ENCODE results near the gene YIPF2.

YIPF2 gene

DNA sequence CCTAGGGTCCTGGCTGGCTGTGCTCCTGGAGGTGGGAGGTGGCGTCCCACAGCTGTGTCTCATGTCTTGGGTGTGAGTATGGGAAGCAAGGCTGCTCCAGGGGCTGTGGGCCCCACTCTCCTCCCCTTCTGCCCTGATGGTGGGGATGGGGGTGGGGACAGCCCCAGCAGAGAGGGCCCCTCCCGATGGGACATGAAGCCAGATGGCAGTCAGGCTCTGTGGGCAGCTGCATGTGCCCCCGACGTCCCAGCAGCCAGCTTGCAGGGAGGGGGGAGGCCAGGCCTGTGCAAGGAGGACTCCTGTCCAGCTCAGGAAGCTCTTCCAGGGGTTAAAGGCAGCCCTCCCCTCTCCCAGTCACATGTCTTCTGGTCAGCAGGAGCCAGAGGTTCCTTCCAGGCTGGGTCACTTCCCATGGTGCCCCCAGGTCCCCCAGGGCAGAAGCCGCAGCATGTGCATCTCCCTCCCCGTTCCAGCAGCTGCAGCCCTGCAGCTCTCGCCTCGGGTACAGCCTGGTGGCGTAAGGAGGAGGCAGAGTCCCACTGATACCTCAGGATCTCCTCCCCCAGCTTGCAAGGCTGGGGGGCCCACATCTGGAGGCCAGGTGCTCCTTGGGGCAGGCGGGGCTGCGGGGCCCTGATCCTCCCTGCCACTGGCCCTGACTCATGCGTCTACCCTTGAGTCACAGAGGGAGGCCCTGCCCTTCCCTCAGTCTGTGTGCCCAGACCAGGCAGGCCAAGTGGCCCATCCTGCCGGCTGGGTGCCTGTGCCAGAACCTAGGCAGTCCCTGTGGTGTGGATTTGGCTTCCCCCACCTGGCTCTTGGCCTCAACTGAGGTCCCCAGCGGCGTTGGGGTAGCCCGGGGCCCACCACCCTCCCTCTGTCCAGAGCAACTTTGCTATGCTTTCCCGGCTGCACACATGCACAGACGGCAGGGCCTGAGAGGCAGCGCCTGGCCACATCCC, 13.0 kb downstream of the YIPF2 start:
- no peak for ATAC-seq (replicated peaks; ENCODE audit: extremely low read depth, poor library complexity, severe bottlenecking)
- Mint-ChIP-seq H3K36me3 (ENCODE audit: insufficient read depth) (peaks cover 14% of the 10 kb centered on the region), H3K27me3 (no peaks in the 10 kb centered on the region), H3K4me3 (no peak overlapping the region), H3K4me1 (no peaks in the 10 kb centered on the region), H3K27ac (ENCODE audit: low read depth) (no peak overlapping the region), H3K9me3 (no peaks in the 10 kb centered on the region)
- DNase-seq (ENCODE audit: low spot score in 2 of 2), result no peak

DNA sequence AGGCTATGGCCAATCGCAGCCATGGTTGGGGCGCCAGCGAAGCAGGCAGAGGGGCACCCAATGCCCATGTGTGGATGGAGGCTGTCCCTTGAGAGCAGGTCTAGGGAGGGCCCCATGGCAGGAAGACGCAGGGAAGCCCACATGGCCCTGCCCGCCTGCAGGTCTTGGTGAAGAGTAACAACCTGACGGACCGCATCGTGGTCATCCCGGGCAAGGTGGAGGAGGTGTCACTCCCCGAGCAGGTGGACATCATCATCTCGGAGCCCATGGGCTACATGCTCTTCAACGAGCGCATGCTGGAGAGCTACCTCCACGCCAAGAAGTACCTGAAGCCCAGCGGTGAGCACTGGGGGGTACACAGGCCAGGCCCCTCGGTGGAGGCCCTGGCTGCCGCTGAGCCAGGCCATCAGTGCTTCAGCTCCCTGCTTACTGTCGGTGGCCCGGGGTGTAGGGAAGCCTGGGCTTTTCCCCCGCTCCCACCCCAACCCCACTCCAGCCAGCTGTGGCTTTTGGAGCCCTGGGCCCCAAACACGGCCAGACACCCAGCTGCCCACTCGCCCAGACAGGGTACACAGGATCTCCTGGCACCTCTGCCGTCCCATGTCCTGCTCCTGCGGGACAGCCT, 14.6 kb downstream of the YIPF2 start:
- peaks cover 24% of the 10 kb centered on the region for H3K36me3 Mint-ChIP-seq (ENCODE audit: insufficient read depth)
- no peak overlapping the region for H3K27ac Mint-ChIP-seq (ENCODE audit: low read depth)
- H3K4me1 Mint-ChIP-seq, result no peaks in the 10 kb centered on the region
- H3K27me3 Mint-ChIP-seq, result no peaks in the 10 kb centered on the region
- no peaks in the 10 kb centered on the region for H3K9me3 Mint-ChIP-seq
- no peak overlapping the region for H3K4me3 Mint-ChIP-seq
- ATAC-seq (replicated peaks; ENCODE audit: extremely low read depth, poor library complexity, severe bottlenecking) (no peak), DNase-seq (ENCODE audit: low spot score in 2 of 2) (no peak)

GRCh38 chr19:10912619-10913018, 15.8 kb downstream of the YIPF2 start:
- ATAC-seq (replicated peaks; ENCODE audit: extremely low read depth, poor library complexity, severe bottlenecking) (no peak), DNase-seq (ENCODE audit: low spot score in 2 of 2) (no peak)
- Mint-ChIP-seq H3K4me1 (no peaks in the 10 kb centered on the region), H3K9me3 (no peaks in the 10 kb centered on the region), H3K27ac (ENCODE audit: low read depth) (no peak overlapping the region), H3K27me3 (no peaks in the 10 kb centered on the region), H3K4me3 (no peak overlapping the region), H3K36me3 (ENCODE audit: insufficient read depth) (peaks cover 27% of the 10 kb centered on the region)

DNA sequence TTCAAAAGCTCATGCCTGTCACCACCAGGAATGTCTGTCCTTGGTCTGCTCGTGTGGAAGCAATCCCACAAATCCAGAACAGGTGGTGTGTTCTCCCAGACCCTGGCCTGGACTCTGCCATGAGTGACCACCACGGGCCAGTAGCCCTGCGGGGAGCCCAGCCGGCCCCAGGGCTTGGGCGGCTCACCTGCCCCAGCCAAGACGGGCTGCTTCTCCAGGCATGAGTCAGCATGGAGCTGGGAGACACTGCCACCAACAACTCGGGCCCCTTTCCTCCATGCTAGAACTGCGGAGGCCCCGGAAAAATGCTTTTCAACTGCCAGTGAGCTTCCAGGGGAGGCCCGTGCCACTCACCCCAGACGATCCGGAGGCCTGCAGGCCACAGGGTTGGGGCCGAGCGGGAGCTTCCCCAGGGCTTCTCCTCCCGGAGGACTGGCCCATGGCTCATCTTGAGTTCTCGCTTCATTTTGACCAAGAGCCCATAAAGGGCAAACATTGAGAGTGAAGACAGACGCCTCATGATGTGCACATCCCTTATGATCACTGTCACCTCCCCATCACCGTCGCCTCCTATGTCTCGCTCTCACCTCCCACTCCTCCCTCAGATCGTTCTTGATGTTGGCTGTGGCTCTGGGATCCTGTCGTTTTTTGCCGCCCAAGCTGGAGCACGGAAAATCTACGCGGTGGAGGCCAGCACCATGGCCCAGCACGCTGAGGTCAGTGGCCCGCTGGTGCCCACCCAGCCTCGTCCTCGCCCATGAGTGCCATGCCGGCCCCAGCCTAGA, 16.7 kb downstream of the YIPF2 start:
- DNase-seq (ENCODE audit: low spot score in 2 of 2) (no peak), ATAC-seq (replicated peaks; ENCODE audit: extremely low read depth, poor library complexity, severe bottlenecking) (no peak)
- Mint-ChIP-seq H3K4me1 (no peaks in the 10 kb centered on the region), H3K4me3 (no peak overlapping the region), H3K9me3 (no peaks in the 10 kb centered on the region), H3K27ac (ENCODE audit: low read depth) (no peak overlapping the region), H3K36me3 (ENCODE audit: insufficient read depth) (peaks cover 26% of the 10 kb centered on the region), H3K27me3 (no peaks in the 10 kb centered on the region)

DNA sequence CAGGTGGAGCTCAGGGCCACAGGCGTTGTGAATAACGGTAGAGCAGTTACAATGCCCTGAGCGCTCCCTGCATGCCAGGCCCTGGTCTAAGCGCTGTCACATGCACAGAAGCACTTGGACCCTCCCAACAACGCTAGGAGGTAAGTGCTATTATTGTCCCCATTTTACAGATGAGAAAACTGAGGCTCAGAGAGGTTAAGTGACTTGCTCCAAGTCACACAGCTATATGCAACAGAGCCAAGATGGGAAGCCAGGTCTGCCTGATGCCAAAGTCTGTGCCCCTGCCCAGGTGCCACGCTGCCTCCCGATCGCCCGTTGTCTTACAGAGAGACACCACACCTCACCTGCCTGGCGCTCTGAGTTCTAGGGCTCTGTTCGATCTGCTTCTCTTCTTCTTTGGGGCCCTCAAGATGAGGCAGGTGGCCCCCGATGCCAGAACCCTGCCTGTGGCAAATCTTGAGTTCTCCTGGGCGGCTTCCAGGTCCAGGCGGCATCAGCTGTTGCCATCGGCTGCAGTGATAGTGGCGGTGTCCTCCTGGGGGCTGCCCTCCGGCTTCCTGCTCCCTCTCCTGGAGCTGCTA, 20.0 kb downstream of the YIPF2 start:
- H3K4me1 Mint-ChIP-seq, result no peaks in the 10 kb centered on the region
- H3K27me3 Mint-ChIP-seq, result no peaks in the 10 kb centered on the region
- no peaks in the 10 kb centered on the region for H3K9me3 Mint-ChIP-seq
- DNase-seq (ENCODE audit: low spot score in 2 of 2) (no peak), ATAC-seq (replicated peaks; ENCODE audit: extremely low read depth, poor library complexity, severe bottlenecking) (no peak)
- H3K27ac Mint-ChIP-seq (ENCODE audit: low read depth), result no peak overlapping the region
- H3K36me3 Mint-ChIP-seq (ENCODE audit: insufficient read depth), result peaks cover 27% of the 10 kb centered on the region
- H3K4me3 Mint-ChIP-seq, result no peak overlapping the region

DNA sequence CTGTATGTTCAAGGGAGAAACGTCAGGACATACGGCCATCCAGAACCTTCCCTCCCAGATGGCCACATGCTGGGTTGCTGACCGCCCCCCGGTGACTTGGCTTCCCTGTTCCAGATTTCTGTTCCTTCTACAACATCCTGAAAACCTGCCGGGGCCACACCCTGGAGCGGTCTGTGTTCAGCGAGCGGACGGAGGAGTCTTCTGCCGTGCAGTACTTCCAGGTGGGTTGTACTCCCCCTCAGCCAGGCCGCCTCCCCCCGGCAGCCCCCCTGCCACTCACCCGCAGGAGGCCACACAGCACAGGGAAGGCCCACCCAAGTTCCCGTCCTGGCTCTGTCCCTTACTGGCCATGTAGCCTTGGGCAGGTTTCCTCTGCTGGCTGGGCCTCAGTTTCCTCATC, 20.5 kb downstream of the YIPF2 start:
- ATAC-seq (replicated peaks; ENCODE audit: extremely low read depth, poor library complexity, severe bottlenecking), result no peak
- Mint-ChIP-seq H3K36me3 (ENCODE audit: insufficient read depth) (peaks cover 27% of the 10 kb centered on the region), H3K4me1 (no peaks in the 10 kb centered on the region), H3K9me3 (no peaks in the 10 kb centered on the region), H3K27ac (ENCODE audit: low read depth) (no peak overlapping the region), H3K27me3 (no peaks in the 10 kb centered on the region), H3K4me3 (no peak overlapping the region)
- no peak for DNase-seq (ENCODE audit: low spot score in 2 of 2)

DNA sequence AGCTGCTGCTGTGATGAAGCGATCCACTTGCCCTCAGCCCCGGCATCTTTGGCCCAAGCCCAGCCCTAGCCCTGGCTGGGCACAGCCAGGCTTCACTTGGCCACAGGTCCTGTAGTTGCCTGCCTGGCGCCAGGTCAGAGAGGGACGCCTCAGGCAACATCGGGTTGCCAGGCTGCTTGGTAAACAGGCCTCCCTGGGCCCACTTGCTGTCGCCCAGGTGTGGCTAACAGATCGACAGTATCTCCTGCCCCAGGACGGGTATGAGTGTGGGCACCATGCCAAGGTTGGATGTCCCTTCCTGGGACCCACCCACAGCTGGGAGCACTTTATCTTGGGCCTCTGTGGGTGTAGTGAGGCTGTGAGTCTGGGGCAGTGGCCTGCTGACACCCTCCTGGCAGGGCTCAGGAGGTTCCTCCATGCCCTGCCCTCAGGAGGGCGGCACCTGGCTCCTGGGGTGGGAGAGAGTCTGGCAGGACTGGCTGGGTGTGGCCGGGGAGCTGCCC, 29.2 kb downstream of the YIPF2 start:
- Mint-ChIP-seq H3K4me1 (peaks cover 8% of the 10 kb centered on the region), H3K27ac (ENCODE audit: low read depth) (no peak overlapping the region), H3K36me3 (ENCODE audit: insufficient read depth) (peaks cover 3% of the 10 kb centered on the region), H3K4me3 (no peak overlapping the region), H3K27me3 (no peaks in the 10 kb centered on the region), H3K9me3 (no peaks in the 10 kb centered on the region)
- no peak for ATAC-seq (replicated peaks; ENCODE audit: extremely low read depth, poor library complexity, severe bottlenecking)
- DNase-seq (ENCODE audit: low spot score in 2 of 2), result no peak

DNA sequence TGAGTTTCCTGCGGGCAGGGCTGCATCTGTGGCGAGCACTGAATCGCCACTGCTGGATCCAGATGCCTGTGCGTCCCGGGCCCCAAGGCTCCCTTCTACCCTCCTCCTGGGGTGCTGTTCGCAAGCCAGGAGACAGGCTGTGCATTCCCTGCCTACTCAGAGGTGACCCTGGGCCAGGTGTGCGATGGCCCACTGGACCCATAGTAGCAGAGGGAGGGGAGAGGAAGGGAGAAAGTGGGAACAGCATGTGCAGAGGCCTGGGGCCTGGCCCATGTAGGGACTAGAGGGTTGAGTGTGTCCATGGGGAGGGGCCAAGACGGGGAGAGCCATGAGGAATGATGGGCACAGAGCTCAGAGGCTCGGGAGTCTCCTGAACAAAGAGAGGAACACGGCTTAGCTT, 29.8 kb downstream of the YIPF2 start:
- Mint-ChIP-seq H3K36me3 (ENCODE audit: insufficient read depth) (peaks cover 3% of the 10 kb centered on the region), H3K27me3 (no peaks in the 10 kb centered on the region), H3K9me3 (no peaks in the 10 kb centered on the region), H3K4me3 (no peak overlapping the region), H3K27ac (ENCODE audit: low read depth) (no peak overlapping the region), H3K4me1 (peaks cover 8% of the 10 kb centered on the region)
- ATAC-seq (replicated peaks; ENCODE audit: extremely low read depth, poor library complexity, severe bottlenecking), result no peak
- no peak for DNase-seq (ENCODE audit: low spot score in 2 of 2)

DNA sequence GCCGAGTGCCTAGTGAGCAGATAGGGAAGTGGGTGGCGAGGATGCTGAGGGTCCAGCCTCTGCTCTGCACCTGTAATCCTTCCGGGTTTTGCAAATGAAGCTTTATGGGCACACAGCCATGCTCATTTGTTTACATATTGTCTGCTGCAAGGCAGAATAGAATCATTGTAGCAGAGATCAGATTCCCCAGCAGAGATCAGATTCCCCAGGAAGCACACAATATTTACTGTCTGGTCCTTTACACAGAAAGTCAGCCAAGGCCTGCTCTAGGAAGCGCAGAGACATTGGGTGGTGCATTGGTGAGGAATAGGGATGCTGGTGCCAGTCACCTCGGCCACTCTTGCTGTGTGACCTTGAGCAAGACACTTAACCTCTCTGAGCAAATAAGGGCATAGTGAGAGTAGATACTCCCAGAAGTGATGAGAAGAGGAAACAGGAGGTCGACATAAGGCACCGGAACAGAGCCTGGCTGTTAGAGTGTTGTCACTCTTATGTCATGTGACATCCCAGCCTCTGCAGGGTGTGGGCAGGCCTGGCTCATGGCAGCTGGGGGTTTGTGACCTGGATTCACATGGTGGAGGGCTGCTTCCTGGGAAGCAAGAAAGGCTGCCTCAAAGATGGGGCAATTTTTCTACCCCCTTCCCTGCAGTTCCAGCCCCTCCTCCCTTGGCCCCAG, 31.4 kb downstream of the YIPF2 start:
- Mint-ChIP-seq H3K27me3 (no peaks in the 10 kb centered on the region), H3K4me1 (peaks cover 8% of the 10 kb centered on the region), H3K9me3 (no peaks in the 10 kb centered on the region), H3K27ac (ENCODE audit: low read depth) (peak overlapping the region; percentile 23), H3K36me3 (ENCODE audit: insufficient read depth) (peaks cover 3% of the 10 kb centered on the region), H3K4me3 (no peak overlapping the region)
- ATAC-seq (replicated peaks; ENCODE audit: extremely low read depth, poor library complexity, severe bottlenecking) (no peak), DNase-seq (ENCODE audit: low spot score in 2 of 2) (no peak)

GRCh38 chr19:10895920-10896319, 32.5 kb downstream of the YIPF2 start:
- H3K9me3 Mint-ChIP-seq, result no peaks in the 10 kb centered on the region
- H3K4me1 Mint-ChIP-seq, result peaks cover 8% of the 10 kb centered on the region
- no peak overlapping the region for H3K27ac Mint-ChIP-seq (ENCODE audit: low read depth)
- H3K27me3 Mint-ChIP-seq, result no peaks in the 10 kb centered on the region
- H3K36me3 Mint-ChIP-seq (ENCODE audit: insufficient read depth), result peaks cover 2% of the 10 kb centered on the region
- DNase-seq (ENCODE audit: low spot score in 2 of 2), result no peak
- ATAC-seq (replicated peaks; ENCODE audit: extremely low read depth, poor library complexity, severe bottlenecking), result no peak
- no peak overlapping the region for H3K4me3 Mint-ChIP-seq

GRCh38 chr19:10895363-10895762, 33.1 kb downstream of the YIPF2 start:
- Mint-ChIP-seq H3K4me3 (no peak overlapping the region), H3K36me3 (ENCODE audit: insufficient read depth) (peaks cover 2% of the 10 kb centered on the region), H3K9me3 (no peaks in the 10 kb centered on the region), H3K27ac (ENCODE audit: low read depth) (no peak overlapping the region), H3K27me3 (no peaks in the 10 kb centered on the region), H3K4me1 (peaks cover 8% of the 10 kb centered on the region)
- no peak for DNase-seq (ENCODE audit: low spot score in 2 of 2)
- no peak for ATAC-seq (replicated peaks; ENCODE audit: extremely low read depth, poor library complexity, severe bottlenecking)

DNA sequence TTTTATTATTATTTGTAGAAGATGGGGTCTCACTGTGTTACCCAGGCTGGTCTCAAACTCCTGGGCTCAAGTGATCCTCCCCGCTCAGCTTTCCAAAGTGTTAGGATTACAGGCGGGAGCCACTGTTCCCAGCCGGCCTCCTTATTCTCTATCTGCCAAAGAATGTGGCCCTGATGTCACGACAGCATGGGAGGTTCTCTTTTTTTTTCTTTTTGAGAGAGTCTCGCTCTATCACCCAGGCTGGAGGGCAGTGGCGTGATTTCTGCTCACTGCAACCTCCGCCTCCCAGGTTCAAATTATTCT, 33.6 kb downstream of the YIPF2 start:
- no peak overlapping the region for H3K4me3 Mint-ChIP-seq
- DNase-seq (ENCODE audit: low spot score in 2 of 2), result no peak

More for the DNA sequence above, 33.6 kb downstream of the YIPF2 start:
- no peak for ATAC-seq (replicated peaks; ENCODE audit: extremely low read depth, poor library complexity, severe bottlenecking)
- peaks cover 8% of the 10 kb centered on the region for H3K4me1 Mint-ChIP-seq
- H3K27ac Mint-ChIP-seq (ENCODE audit: low read depth), result no peak overlapping the region
- H3K27me3 Mint-ChIP-seq, result no peaks in the 10 kb centered on the region
- no peaks in the 10 kb centered on the region for H3K9me3 Mint-ChIP-seq
- peaks cover 2% of the 10 kb centered on the region for H3K36me3 Mint-ChIP-seq (ENCODE audit: insufficient read depth)
